HL-60 (cell line): ENCODE data around the gene TOP1.
"Not testable (repeated sequence)": the region's sequence is repeated elsewhere in the genome, so short reads cannot be mapped to it uniquely, and the experiment has no call there.

Experiments used
- DNase-seq, 2 experiments: peaks; one replicate each; pipeline ENCODE4 v3.0.0-alpha.2; 2010 to 2020; ENCODE audit warnings: low read depth in 1 of 2, low spot score in 1 of 2
- H3K27ac ChIP-seq: fragments of 250-450 bp; sonication (Bioruptor Pico); replicated peaks from 2 replicates; pipeline ENCODE4 v1.5.1; 2020; ENCODE audit warnings: mild to moderate bottlenecking, moderate library complexity
- H3K27me3 ChIP-seq: fragments of 250-450 bp; sonication (Bioruptor Pico); 2 replicates; pipeline ENCODE4 v1.5.1; 2021; ENCODE audit warnings: mild to moderate bottlenecking, moderate library complexity; ENCODE audit not compliant: insufficient read depth, poor library complexity, severe bottlenecking
- H3K4me3 ChIP-seq: replicated peaks from 2 replicates; pipeline ENCODE4 v1.5.1; 2011; ENCODE audit warnings: mild to moderate bottlenecking, control low read depth, low read length; ENCODE audit not compliant: insufficient read depth
- GABPA ChIP-seq: IDR thresholded peaks from 2 replicates; pipeline ENCODE4 v1.6.1; 2012; ENCODE audit warnings: low read depth
- POLR2AphosphoS5 ChIP-seq: IDR thresholded peaks from 2 replicates; pipeline ENCODE4 v1.6.1; 2012; ENCODE audit warnings: low read depth
- REST ChIP-seq: IDR thresholded peaks from 2 replicates; pipeline ENCODE4 v1.6.1; 2012; ENCODE audit warnings: low read depth; ENCODE audit not compliant: insufficient replicate concordance
- SPI1 ChIP-seq: IDR thresholded peaks from 2 replicates; pipeline ENCODE4 v1.6.1; 2012; ENCODE audit warnings: low read depth, mild to moderate bottlenecking, borderline replicate concordance
- TF ChIP-seq, protein P1 (sequence below): IDR thresholded peaks from one replicate; pipeline ENCODE4 v1.5.1; 2011; ENCODE audit warnings: low read length, control low read depth, inconsistent platforms; ENCODE audit not compliant: insufficient read depth

Gene TOP1

DNA sequence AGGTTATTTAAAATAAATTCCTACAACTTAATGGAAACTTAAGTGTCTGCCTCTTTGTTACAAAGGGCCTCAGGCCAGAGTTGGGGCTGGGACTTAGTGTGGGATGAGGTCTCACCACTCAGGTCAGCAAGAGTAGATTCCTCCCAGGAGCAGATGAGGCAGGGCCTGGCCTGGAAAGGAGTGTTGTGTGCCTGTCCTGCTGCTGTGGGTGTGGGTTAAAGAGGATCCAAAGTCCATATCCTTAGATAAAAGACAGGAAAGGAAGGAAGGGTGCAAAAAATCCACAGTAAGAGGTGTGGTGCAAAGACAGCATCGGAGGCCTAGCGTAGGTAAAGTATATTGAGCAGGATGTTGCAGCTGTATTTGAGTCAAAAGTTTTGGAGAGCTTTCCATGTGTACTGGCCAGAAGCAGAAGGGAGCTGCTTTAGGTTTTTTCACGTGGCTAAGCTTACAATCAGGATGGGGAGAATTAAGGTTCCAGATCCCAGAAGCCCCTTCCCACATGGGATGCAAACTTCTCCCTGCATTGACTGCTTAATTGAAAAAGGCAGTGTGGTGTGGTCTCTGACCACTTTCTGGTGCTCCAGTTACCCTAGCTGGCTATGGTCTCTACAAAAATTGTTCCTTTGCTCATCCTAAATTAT, 96.0 kb downstream of the TOP1 start:
- Histone ChIP-seq H3K27ac (no peak overlapping the region), H3K27me3 (no peaks in the 10 kb centered on the region), H3K4me3 (no peak overlapping the region)
- no peak for DNase-seq
- TF ChIP-seq POLR2AphosphoS5: no peak

DNA sequence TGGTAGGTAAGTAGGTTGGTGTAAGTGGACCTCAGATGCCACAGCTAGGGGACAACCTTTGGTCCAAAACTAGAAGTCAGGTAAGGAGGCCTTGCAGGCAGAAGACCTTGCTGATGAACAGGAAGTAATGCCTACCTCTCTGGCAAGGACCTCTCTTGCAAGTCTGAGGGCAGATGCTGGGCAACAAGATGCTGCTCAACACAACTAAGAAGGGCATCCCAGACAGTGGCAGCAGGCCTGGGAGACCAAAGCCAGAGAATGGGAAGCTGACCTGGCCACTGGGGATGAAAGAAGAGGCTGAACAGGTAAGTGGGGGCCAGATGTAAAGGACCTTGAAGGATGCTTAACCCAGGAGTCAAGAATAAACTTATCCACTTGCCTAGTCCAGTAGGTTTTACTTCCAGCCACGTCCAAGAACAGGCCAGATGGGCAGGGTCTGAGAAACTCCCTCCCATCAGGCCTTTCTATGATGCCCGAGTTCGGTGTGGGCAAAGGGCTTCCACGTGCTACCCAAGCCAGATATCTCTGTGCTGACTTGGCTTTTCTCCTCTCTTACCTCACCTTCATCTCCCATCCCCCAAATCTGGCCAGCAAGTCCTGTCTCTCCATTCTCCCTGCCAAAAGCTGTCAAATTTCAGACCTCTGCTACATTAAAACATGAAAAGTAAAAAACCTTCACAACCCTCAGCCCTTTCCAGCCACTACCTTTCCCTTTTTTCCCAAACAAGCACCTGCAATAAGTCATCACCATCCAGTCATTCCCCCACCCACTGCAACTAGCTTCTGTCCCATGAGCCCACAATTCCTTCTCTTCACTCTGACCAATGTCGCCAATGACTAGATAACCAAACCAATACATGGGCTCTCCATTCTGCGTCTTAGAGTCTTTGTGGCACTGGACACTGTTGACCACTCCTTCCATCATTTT, 97.2 kb downstream of the TOP1 start:
- no peak overlapping the region for H3K27ac ChIP-seq
- H3K27me3 ChIP-seq: no peaks in the 10 kb centered on the region
- TF ChIP-seq SPI1 (no peak), GABPA (no peak), POLR2AphosphoS5 (peak; percentile 24), REST (no peak)
- TF ChIP-seq, protein P1, sequence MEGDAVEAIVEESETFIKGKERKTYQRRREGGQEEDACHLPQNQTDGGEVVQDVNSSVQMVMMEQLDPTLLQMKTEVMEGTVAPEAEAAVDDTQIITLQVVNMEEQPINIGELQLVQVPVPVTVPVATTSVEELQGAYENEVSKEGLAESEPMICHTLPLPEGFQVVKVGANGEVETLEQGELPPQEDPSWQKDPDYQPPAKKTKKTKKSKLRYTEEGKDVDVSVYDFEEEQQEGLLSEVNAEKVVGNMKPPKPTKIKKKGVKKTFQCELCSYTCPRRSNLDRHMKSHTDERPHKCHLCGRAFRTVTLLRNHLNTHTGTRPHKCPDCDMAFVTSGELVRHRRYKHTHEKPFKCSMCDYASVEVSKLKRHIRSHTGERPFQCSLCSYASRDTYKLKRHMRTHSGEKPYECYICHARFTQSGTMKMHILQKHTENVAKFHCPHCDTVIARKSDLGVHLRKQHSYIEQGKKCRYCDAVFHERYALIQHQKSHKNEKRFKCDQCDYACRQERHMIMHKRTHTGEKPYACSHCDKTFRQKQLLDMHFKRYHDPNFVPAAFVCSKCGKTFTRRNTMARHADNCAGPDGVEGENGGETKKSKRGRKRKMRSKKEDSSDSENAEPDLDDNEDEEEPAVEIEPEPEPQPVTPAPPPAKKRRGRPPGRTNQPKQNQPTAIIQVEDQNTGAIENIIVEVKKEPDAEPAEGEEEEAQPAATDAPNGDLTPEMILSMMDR: no peak
- DNase-seq: no peak
- no peak overlapping the region for H3K4me3 ChIP-seq

- TF ChIP-seq POLR2AphosphoS5 (no peak), REST (no peak), GABPA (no peak), SPI1 (no peak)
- TF ChIP-seq, protein P1: no peak
- H3K27ac ChIP-seq: no peak overlapping the region
Measured at GRCh38 chr20:41126719-41127118, 98.1 kb downstream of the TOP1 start.

DNA sequence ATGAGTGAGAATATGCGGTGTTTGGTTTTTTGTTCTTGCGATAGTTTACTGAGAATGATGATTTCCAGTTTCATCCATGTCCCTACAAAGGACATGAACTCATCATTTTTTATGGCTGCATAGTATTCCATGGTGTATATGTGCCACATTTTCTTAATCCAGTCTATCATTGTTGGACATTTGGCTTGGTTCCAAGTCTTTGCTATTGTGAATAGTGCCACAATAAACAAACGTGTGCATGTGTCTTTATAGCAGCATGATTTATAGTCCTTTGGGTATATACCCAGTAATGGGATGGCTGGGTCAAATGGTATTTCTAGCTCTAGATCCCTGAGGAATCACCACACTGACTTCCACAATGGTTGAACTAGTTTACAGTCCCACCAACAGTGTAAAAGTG, 99.7 kb downstream of the TOP1 start:
- not testable (repeated sequence) for H3K27me3 ChIP-seq, DNase-seq, H3K27ac ChIP-seq, H3K4me3 ChIP-seq

More at GRCh38 chr20:41126719-41127118, 98.1 kb downstream of the TOP1 start:
- no peak for DNase-seq
- Histone ChIP-seq H3K27me3 (no peaks in the 10 kb centered on the region), H3K4me3 (no peak overlapping the region)
